GM23248 (cell line): ENCODE data around the gene PIM1.

Experiments
- EZH2 ChIP-seq: fragments of 200-600 bp; sonication (generic); IDR thresholded peaks from 2 replicates; pipeline ENCODE4 v1.6.1; 2018; ENCODE audit warnings: antibody characterized with exemption, mild to moderate bottlenecking; ENCODE audit not compliant: insufficient read depth, poor library complexity, severe bottlenecking
- EZH2phosphoT487 ChIP-seq: fragments of 200-600 bp; sonication (generic); IDR thresholded peaks from 2 replicates; pipeline ENCODE4 v1.6.1; 2018; ENCODE audit warnings: antibody characterized with exemption, moderate library complexity, mild to moderate bottlenecking, low read depth; ENCODE audit not compliant: insufficient read depth

- no peak for TF ChIP-seq EZH2
- TF ChIP-seq EZH2phosphoT487 = no peak
These were observed 45.8 kb upstream of the PIM1 start for GRCh38 chr6:37123957-37124729.
